Ectodermal cell (in vitro differentiated cells): Measurements from ENCODE around the gene HOXD9.

ENCODE experiments used
- H3K27ac ChIP-seq: 2 replicates; pipeline ENCODE4 v1.7.0; 2013; ENCODE audit warnings: mild to moderate bottlenecking, low read depth, low read length; ENCODE audit not compliant: insufficient read depth, poor library complexity, severe bottlenecking
- H3K27me3 ChIP-seq: 2 replicates; pipeline ENCODE4 v1.7.0; 2013; ENCODE audit warnings: mild to moderate bottlenecking, low read length; ENCODE audit not compliant: insufficient read depth, control insufficient read depth, poor library complexity, severe bottlenecking
- H3K36me3 ChIP-seq: one replicate; pipeline ENCODE4 v1.7.0; 2013; ENCODE audit warnings: low read length; ENCODE audit not compliant: control insufficient read depth, insufficient read depth
- H3K4me1 ChIP-seq: one replicate; pipeline ENCODE4 v1.7.0; 2013; ENCODE audit warnings: low read length; ENCODE audit not compliant: control insufficient read depth, insufficient read depth
- H3K4me3 ChIP-seq: 2 replicates; pipeline ENCODE4 v1.7.0; 2013; ENCODE audit warnings: low read depth, low read length, control low read depth; ENCODE audit not compliant: insufficient read depth
- H3K9me3 ChIP-seq: 2 replicates; pipeline ENCODE4 v1.7.0; 2013; ENCODE audit warnings: mild to moderate bottlenecking, low read length, moderate library complexity; ENCODE audit not compliant: control insufficient read depth
- WGBS, 2 experiments: methylation state at CpG; one replicate each; pipeline ENCODE4 v1.1.7; 2013; ENCODE audit warnings: missing lambda C conversion rate in 2 of 2; 5-methylcytosine and 5-hydroxymethylcytosine counted together

Gene HOXD9

DNA sequence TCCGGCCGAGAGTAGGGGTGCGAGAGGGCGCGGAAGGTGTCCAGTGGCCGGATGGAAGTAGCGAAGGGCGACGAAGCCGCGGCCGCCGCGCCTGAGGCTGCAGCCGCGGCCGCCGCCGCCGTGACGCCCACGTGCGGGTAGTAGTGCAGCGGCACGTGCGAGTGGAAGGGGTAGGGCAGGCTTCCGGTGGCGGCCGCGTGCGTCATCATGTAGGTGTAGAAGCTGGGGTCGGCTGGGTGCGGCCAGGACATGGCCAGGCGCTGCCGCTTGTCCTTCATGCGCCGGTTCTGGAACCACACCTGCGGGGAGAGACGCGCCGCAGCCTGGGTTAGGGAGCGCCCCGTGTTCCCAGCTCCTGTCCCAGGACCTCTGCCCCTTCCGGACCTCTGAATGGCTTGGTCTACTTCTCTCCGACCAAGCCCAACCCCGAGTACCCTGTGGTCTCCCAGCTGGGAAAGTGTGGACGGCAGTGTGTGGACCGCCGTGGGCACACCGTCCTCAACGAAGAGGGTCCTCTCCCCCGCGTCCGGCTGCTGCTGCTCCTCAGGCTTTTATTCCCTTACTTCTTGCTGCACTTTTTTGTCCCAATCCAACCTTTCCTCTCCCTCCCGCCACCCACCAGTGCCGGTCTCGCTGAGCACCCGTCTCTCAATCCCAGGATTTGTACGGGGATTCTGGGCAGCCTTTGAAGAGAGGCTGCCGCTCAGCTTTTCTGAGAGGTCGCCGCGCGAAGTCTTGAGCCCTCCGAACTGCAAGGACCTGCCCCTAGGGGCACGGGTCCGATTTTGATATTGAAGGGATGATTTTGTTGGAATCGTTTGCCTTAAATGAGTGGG is 41.8 kb upstream of the HOXD9 start:
- Histone ChIP-seq H3K36me3 (no peaks in the 10 kb centered on the region), H3K27ac (no peak overlapping the region), H3K27me3 (peaks cover 100% of the 10 kb centered on the region), H3K4me1 (peaks cover 10% of the 10 kb centered on the region), H3K4me3 (peak overlapping the region; percentile 26), H3K9me3 (no peaks in the 10 kb centered on the region)
- 1% methylated on average over 67 to 68 of the region's 68 CpGs for WGBS, 2 experiments

GRCh38 chr2:176081376-176081836 is 41.1 kb upstream of the HOXD9 start:
- no peak overlapping the region for H3K4me3 ChIP-seq
- no peaks in the 10 kb centered on the region for H3K36me3 ChIP-seq
- peaks cover 100% of the 10 kb centered on the region for H3K27me3 ChIP-seq
- H3K4me1 ChIP-seq = peaks cover 10% of the 10 kb centered on the region
- 6 to 7% methylated on average over 14 to 15 of the region's 17 CpGs for WGBS, 2 experiments
- no peaks in the 10 kb centered on the region for H3K9me3 ChIP-seq
- H3K27ac ChIP-seq = no peak overlapping the region

DNA sequence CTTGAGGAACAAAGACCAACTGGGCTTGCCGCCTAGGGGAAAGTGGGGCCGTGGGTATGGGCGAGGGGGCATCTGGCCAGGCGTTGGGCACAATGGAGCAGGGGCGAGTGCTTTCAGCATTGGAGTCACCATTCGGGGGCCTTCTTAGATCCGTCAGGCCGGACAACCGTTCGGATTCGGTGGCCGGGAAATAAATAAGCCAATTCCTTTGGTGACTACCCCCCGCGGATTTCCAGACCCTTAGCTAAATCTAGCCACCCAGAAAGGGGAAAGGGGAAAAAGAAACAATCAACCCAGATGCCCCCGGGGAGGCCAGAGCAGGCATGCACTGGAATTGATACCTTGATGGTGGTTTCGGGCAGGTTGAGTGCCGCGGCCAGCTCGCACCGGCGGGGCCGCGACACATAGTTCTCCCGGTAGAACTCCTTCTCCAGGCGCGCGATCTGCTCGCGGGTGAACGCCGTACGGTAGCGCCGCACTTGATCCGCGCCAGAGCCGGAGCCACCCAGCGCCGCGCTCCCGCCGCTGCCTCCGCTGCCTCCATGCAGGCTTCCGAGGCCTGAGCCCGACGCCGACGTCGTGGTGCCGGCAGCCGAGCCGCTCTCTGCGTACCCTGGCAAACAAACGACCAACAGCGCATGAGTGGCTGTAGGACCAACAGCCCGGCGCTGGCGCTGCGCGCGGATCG is 40.5 kb upstream of the HOXD9 start:
- Histone ChIP-seq H3K4me1 (peaks cover 10% of the 10 kb centered on the region), H3K27me3 (peaks cover 100% of the 10 kb centered on the region), H3K36me3 (no peaks in the 10 kb centered on the region), H3K9me3 (no peaks in the 10 kb centered on the region), H3K27ac (no peak overlapping the region), H3K4me3 (no peak overlapping the region)
- 1% methylated on average over 62 of the region's 62 CpGs for WGBS, 2 experiments

DNA sequence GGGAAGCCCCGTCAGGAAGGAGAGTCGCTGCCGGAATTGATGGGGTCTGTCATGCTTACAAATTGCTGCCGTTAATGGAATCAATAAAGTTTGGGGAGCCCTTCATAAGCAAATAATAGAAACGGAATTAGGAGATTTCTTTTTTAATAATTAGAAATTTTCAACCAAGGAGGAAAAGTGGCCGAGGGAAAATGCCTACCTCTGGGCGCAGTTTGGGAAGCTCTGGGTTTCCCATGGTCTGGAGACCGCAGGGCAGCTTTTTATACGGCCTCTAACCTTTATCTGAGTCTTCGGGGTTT is 40.0 kb upstream of the HOXD9 start:
- 1 to 2% methylated on average over 9 to 10 of the region's 10 CpGs for WGBS, 2 experiments
- Histone ChIP-seq H3K4me1 (peaks cover 10% of the 10 kb centered on the region), H3K9me3 (no peaks in the 10 kb centered on the region), H3K27me3 (peaks cover 100% of the 10 kb centered on the region), H3K27ac (no peak overlapping the region), H3K36me3 (no peaks in the 10 kb centered on the region), H3K4me3 (no peak overlapping the region)

DNA sequence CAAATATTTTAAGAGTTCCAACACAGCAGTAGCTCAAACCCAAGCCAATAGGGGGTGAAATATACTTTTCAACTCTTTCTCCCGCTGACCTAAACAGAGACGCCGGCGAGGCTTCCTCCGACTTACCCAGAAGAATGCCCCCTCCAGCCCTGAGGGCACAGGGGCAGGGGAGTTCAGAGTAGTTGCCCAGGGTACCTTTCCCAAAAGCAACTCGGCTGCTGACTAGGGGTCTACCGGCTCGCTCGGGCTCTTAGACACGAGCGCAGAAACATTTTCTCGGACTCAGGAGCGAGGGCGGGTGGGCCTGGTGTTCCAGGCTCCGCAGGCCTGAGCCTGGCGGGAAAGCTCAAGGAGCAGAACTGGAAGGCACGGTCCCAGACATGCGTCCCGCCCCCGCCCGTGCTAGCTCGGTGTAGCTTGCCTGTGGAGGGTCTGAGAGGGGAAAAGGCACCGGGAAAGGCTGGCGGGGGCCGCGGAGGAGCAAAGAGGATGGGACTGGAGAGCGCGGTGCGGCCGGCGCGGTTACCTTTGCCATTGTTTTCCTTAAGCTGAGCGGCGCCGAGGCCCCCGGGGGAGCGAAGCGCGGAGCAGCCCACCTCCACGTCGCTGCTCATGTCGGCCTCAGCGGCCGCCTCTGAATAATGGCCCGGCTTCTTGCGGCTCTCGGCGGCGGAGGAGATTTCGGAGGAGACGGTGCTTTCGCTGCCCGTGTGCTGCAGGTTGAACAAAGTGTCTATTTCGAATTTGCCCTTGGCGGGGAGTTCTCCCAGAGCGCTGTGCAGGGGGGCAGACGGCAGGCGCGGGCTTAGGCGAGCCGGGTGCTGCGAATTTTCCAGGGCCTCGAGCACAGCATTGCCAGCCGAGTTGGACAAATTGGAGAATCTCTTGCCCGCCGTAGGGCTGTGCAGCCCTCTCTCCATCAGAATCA is 39.4 kb upstream of the HOXD9 start:
- Histone ChIP-seq H3K27me3 (peaks cover 100% of the 10 kb centered on the region), H3K4me3 (no peak overlapping the region), H3K4me1 (peaks cover 11% of the 10 kb centered on the region), H3K9me3 (no peaks in the 10 kb centered on the region), H3K27ac (no peak overlapping the region), H3K36me3 (no peaks in the 10 kb centered on the region)
- WGBS, 2 experiments = 1% methylated on average over 66 of the region's 66 CpGs

- WGBS, 2 experiments = 7 to 10% methylated on average over 21 to 27 of the region's 27 CpGs
- Histone ChIP-seq H3K4me3 (no peak within 1 kb of the TSS), H3K27me3 (peaks cover 100% of the 10 kb centered on the region), H3K4me1 (peaks cover 14% of the 10 kb centered on the region), H3K36me3 (no peaks in the 10 kb centered on the region), H3K9me3 (no peaks in the 10 kb centered on the region), H3K27ac (no peak within 1 kb of the TSS)
Observed at GRCh38 chr2:176083796-176084261, 38.7 kb upstream of the HOXD9 start, which contains the start of gene EVX2. EVX2 (minus strand) TSS chr2:176083962; CDS start chr2:176083776, 186 bp downstream.

- 3% methylated on average over 25 to 26 of the region's 26 CpGs for WGBS, 2 experiments
- Histone ChIP-seq H3K4me3 (no peak overlapping the region), H3K27ac (no peak overlapping the region), H3K4me1 (peaks cover 14% of the 10 kb centered on the region), H3K27me3 (peaks cover 100% of the 10 kb centered on the region), H3K36me3 (no peaks in the 10 kb centered on the region), H3K9me3 (no peaks in the 10 kb centered on the region)
Observed at GRCh38 chr2:176084611-176085119, 37.9 kb upstream of the HOXD9 start.

GRCh38 chr2:176085120-176085788 is 37.3 kb upstream of the HOXD9 start:
- Histone ChIP-seq H3K4me1 (peaks cover 14% of the 10 kb centered on the region), H3K9me3 (no peaks in the 10 kb centered on the region), H3K36me3 (no peaks in the 10 kb centered on the region), H3K4me3 (no peak overlapping the region), H3K27ac (no peak overlapping the region), H3K27me3 (peaks cover 100% of the 10 kb centered on the region)
- WGBS, 2 experiments = 3% methylated on average over 34 to 39 of the region's 40 CpGs
